Activated CD8-positive, alpha-beta memory T cell treated with anti-CD3 and anti-CD28 coated beads for 36 hours (primary cell): ENCODE data around the gene HIPK3. TPM values are rescaled to one million over a fixed set of nuclear protein-coding genes. Genes with fewer than 3 reads are reported as not detected.
"Not testable (repeated sequence)": the region's sequence is repeated elsewhere in the genome, so short reads cannot be mapped to it uniquely, and the experiment has no call there.

ENCODE experiments used
- CTCF ChIA-PET: fragments of 350-600 bp; sonication (Branson Sonifier 250); formaldehyde crosslinking; loops from one replicate; lab custom pipeline; 2021; ENCODE audit warnings: antibody characterized with exemption; lab: Charles Lee
- POLR2A ChIA-PET: fragments of 350-600 bp; sonication (Branson Sonifier 250); formaldehyde crosslinking; loops from one replicate; lab custom pipeline; 2021; ENCODE audit warnings: antibody characterized with exemption; lab: Charles Lee
- total RNA-seq, 2 experiments: library from RNA; stranded (reverse); gene quantifications; one replicate each; pipeline ENCODE4 v1.2.3, GENCODE V29; 2021

The HIPK3 gene
- total RNA-seq, 2 experiments from 2014 or later, result 41.2 to 43.8 TPM

DNA sequence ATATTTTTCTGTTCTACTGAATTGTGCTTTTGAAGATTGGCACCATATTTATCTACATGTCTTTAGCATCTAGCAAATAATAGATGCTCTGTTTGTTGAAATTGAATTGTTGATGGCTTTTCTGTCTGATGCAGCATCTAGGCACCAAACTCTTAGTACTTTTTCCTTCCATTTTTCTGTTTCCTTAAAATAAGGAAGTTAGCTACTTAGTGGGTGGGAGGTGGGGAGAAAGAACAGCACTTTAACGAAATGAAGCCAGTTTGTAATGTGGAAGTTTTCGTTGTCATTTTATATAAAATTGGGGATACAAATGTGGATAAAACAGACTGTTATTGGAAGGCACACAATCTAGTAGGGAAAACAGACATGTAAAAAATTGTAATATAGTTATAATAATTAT, 76.6 kb downstream of the HIPK3 start:
- ChIA-PET POLR2A (no interaction called here), CTCF (no interaction called here)

DNA sequence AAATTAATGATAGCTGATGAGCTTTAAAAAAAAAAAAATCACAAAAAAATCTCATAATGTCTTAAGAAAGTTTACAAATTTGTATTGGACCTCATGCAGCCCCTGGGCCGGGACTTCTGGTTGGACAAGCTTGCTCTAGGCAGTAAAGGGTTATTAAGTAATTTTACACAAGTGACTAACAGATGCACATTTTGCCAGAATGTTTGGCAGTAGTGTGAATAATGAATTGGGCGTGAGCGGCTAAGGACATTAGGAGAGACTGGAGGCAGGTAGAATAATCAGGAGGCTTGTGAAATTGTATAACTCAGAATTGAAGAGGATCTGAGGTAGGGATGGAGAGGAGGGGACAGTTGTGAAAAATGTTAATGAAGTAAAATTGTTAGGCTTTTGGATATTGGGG, 77.4 kb downstream of the HIPK3 start:
- POLR2A ChIA-PET, result interaction anchor here (0.7 kb wide), 1 partner anchor 25 kb away, joined by 3 read pairs; no protein-coding TSS in a partner anchor
- CTCF ChIA-PET, result no interaction called here

GRCh38 chr11:33339247-33339646, 82.1 kb downstream of the HIPK3 start:
- ChIA-PET CTCF (no interaction called here), POLR2A (no interaction called here)

DNA sequence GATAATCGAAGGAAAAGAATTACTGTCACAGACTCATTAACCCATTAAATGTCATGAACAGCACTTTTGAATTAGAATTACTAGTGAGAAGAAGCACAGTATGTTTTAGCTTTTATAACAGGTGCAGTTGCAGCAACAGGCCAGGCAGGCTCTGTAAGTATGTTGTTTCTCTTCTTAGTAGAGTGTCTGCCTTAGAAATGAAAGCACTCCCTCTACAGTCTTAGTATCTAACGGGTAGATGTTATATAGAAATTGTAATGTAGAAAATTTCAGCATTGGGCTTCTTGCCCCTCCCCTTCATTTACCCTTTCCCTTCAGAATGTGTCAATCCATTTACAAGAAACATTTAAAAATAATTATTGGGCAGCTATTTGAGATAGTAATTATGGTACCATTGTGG, 87.4 kb downstream of the HIPK3 start:
- ChIA-PET POLR2A (interaction anchor here (0.5 kb wide), 1 partner anchor 30 kb away, joined by 3 read pairs; no protein-coding TSS in a partner anchor), CTCF (interaction anchor here (0.6 kb wide), 1 partner anchor 393 kb away, joined by 3 read pairs; no protein-coding TSS in a partner anchor)

GRCh38 chr11:33347490-33348125, 90.4 kb downstream of the HIPK3 start:
- ChIA-PET CTCF (no interaction called here), POLR2A (no interaction called here)

DNA sequence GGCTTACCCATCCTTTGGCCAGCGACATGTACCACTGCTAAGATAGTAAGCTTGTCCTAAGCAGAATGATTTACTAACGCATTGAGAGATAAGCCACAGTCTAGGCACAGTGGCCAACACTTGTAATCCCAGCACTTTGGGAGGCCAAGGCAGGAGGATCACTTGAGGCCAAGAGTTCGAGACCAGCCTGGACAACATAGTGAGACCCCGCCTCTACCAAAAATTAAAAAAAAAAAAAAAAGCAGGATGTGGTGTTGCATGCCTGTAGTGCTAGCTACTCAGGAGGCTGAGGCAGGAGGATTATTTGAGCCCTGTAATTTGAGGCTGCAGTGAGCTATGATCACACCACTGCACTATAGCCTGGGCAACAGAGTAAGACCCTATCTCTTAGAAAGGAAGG, 93.1 kb downstream of the HIPK3 start:
- ChIA-PET CTCF (no interaction called here), POLR2A (no interaction called here)

GRCh38 chr11:33358150-33358831, 101.1 kb downstream of the HIPK3 start:
- POLR2A ChIA-PET, result no interaction called here
- CTCF ChIA-PET, result interaction anchor here (0.6 kb wide), 1 partner anchor 680 kb away, joined by 4 read pairs; no protein-coding TSS in a partner anchor

GRCh38 chr11:33360642-33361041, 103.5 kb downstream of the HIPK3 start:
- ChIA-PET POLR2A (no interaction called here), CTCF (no interaction called here)

DNA sequence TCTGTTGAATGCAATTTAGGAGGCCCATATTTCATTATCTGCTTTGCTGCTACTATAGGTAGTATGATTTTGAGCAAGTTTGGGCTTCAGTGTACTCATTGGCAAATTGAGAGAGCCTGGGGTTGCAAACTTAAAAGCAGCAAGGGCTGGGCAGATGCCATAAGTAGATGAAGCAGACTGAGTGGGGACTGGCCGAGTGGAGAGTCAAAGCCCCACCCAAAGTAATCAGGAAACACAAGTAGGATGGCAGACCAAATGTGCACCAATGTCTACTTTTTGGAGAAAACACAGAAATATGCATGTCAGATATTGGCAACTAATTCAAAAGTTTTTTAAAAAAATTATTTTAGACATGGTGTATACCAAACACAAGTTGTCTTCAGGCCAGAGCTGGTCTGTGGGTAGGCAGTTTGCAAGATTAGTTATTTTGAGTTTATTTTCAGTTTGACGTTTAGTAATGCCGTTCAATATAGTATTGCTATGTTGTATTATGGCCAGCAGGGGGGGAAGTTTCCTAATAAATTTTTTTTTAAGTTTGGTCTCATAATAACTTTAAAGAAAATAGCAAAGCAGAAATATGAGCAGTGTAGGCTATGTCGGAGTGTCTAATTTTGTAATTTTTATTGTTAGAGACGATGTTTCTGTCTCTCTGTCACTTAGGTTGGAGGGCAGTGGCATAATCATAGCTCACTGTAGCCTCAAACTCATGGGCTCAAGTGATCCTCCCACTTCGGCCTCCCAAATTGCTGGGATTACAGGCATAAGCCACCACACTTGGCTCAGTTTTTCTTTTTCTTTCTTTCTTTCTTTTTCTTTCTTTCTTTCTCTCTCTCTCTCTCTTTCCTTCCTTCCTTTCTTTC, 105.1 kb downstream of the HIPK3 start:
- ChIA-PET POLR2A (no interaction called here), CTCF (interaction anchor here (0.7 to 1.4 kb wide), 4 partner anchors 139 to 380 kb away, joined by 3 to 4 read pairs (median 4); no protein-coding TSS in a partner anchor)

DNA sequence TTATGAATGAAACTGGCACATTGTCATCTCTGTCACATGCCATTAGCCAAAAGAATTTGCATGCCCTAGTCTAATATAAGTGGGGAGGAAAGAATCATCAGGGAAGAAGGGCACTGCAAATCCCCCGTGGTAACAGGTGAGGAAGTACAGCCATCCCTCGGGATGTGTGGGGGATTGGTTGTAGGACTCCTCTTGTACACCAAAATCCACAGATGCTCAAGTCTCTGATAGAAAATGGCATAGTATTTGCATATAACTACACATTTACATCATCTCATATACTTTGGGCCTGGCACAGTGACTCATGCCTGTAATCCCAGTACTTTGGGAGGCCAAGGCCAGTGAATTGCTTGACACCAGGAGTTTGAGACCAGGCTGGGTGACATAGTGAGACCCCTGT, 109.7 kb downstream of the HIPK3 start:
- POLR2A ChIA-PET, result interaction anchor here (0.6 kb wide), 1 partner anchor 70 kb away, joined by 4 read pairs; no protein-coding TSS in a partner anchor

DNA sequence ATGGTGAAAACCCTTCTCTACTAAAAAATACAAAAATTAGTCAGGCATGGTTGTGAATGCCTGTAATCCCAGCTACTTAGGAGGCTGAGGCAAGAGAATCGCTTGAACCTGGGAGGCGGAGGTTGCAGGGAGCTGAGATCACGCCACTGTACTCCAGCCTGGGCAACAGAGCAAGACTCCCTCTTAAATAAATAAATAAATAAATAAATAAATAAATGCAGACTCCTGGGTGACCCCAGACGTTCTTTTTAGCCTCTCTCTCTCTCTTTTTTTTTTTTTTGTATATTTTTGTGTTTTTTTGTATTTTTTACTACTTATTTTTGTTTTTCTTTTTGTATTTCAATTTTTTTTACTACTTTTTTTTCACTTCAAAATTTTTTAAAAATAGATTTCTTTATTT, 111.3 kb downstream of the HIPK3 start:
- CTCF ChIA-PET, result not testable (repeated sequence)

More for the DNA sequence above, 109.7 kb downstream of the HIPK3 start:
- CTCF ChIA-PET, result no interaction called here

GRCh38 chr11:33368931-33369330, 111.8 kb downstream of the HIPK3 start:
- CTCF ChIA-PET, result no interaction called here

More for the DNA sequence above, 111.3 kb downstream of the HIPK3 start:
- POLR2A ChIA-PET, result not testable (repeated sequence)

GRCh38 chr11:33373636-33374035, 116.5 kb downstream of the HIPK3 start:
- ChIA-PET CTCF (no interaction called here), POLR2A (no interaction called here)

More at GRCh38 chr11:33368931-33369330, 111.8 kb downstream of the HIPK3 start:
- POLR2A ChIA-PET, result no interaction called here

DNA sequence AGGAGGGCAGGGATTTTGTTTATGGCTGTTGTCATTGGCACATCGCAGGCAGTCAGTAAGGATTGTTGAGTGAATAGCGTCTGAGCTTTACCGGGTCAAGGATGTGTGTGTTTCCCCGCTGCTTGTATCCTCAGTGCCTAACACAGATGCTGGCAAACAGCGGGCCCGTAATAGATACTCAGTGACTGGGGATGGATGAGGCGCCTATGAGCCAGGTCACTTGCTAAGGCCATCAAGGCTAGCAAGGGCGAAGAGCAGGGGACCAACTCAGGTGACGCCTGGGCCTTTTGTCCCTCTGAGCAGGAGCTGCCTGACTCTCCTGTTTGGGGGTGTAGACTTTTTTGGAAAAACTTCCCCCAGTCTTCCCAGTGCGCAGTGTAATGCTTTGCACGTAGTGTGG, 118.1 kb downstream of the HIPK3 start:
- CTCF ChIA-PET, result no interaction called here
- POLR2A ChIA-PET, result no interaction called here

- ChIA-PET CTCF (no interaction called here), POLR2A (no interaction called here)
Observed at GRCh38 chr11:33375688-33376311, 118.6 kb downstream of the HIPK3 start, which contains the start of gene KIAA1549L. TSS of gene KIAA1549L (plus strand) at chr11:33376108.

GRCh38 chr11:33376331-33377310, 119.4 kb downstream of the HIPK3 start:
- CTCF ChIA-PET, result no interaction called here
- POLR2A ChIA-PET, result no interaction called here

DNA sequence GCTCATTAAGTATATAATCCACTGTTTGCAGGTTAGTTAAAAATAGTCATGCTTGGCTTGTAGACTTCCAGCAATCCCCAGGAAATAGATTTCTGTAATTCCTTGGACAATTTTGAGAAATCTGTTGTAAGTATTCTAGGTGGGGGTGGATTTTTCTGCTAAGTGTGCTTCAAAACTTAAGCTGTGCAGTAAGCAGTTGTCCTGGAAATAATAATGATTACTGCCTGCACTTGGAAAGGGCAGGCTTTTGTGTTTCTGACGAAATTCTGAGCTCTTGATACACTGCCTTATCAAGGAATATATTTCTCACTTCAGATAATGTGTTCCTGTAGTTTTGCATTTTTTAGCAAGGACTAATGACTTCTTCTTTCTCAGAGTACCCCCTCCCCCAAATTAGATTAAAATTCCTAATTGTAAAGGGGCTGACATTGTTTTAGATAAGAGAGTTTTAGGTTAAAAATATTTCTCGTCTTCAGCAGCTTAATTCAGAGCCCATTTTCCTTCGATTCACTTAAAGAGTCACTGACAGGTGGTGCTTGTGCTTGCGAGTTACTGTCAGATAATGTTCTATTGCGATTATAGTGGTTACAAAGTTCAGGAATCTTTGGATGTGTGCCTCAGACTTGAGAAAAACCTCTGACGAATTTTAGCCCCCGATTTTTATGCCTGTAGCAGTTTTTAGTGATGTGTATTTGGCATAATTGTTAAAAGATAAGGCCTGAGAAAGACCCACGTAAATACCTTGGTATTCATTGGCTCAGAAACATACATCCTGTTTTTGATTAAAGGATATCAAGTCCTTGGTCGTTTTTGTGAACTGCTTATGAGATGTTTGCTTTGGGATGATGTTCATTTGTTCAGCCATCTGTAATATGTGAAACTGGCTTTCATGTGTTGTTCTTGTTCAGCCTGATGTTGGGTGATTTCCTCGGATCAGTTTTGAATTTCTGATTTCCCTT, 120.5 kb downstream of the HIPK3 start:
- ChIA-PET POLR2A (no interaction called here), CTCF (no interaction called here)
